NOMO-1 (cell line): ENCODE data around the gene IARS1.

Source experiments
- DNase-seq, 2 experiments: peaks; one replicate each; lab custom pipeline; 2025; ENCODE audit not compliant: unreplicated experiment in 2 of 2; lab: John Stamatoyannopoulos, UW

The IARS1 gene

GRCh38 chr9:92293452-92294296 lies at the start of gene IARS1:
TSS of gene IARS1 (minus strand) at chr9:92293697. CDS start at chr9:92289419, 4,278 bp downstream.
- DNase-seq, result peak; percentile 95 to 96

- no peak for DNase-seq
Observed at GRCh38 chr9:92342825-92343488, 49.5 kb upstream of the IARS1 start.

GRCh38 chr9:92341578-92341977 lies 48.1 kb upstream of the IARS1 start:
- DNase-seq, result no peak

GRCh38 chr9:92333282-92333634 lies 39.8 kb upstream of the IARS1 start:
- no peak for DNase-seq

- no peak for DNase-seq
Observed at GRCh38 chr9:92332577-92333281, 39.2 kb upstream of the IARS1 start.

GRCh38 chr9:92328225-92328624 lies 34.7 kb upstream of the IARS1 start:
- DNase-seq, result no peak

- no peak for DNase-seq
Observed at GRCh38 chr9:92327283-92327850, 33.9 kb upstream of the IARS1 start.

- peak in 1 of 2 experiments; percentile 40 for DNase-seq
Observed at GRCh38 chr9:92325991-92326500, 32.5 kb upstream of the IARS1 start.

- peak; percentile 87 to 88 for DNase-seq
Observed at GRCh38 chr9:92325269-92325990, 31.9 kb upstream of the IARS1 start, which contains the start of the genes CENPP and NOL8. TSS of gene CENPP (plus strand) at chr9:92325953. TSS of gene NOL8 (minus strand) at chr9:92325350. CDS start at chr9:92324161, 1,189 bp downstream.

- no peak for DNase-seq
Observed at GRCh38 chr9:92324889-92325268, 31.4 kb upstream of the IARS1 start.

- peak in 1 of 2 experiments; percentile 28 for DNase-seq
Observed at GRCh38 chr9:92324431-92324830, 30.9 kb upstream of the IARS1 start.

- DNase-seq, result no peak
Observed at GRCh38 chr9:92315456-92315855, 22.0 kb upstream of the IARS1 start.

GRCh38 chr9:92313624-92314012 lies 20.1 kb upstream of the IARS1 start:
- DNase-seq, result no peak

- DNase-seq, result no peak
Observed at GRCh38 chr9:92312887-92313623, 19.6 kb upstream of the IARS1 start.

GRCh38 chr9:92310562-92310961 lies 17.1 kb upstream of the IARS1 start:
- DNase-seq, result no peak

GRCh38 chr9:92308893-92309292 lies 15.4 kb upstream of the IARS1 start:
- DNase-seq, result no peak

- DNase-seq, result no peak
Observed at GRCh38 chr9:92300936-92301335, 7.4 kb upstream of the IARS1 start.

- DNase-seq, result no peak
Observed at GRCh38 chr9:92299116-92299515, 5.6 kb upstream of the IARS1 start.

GRCh38 chr9:92298036-92298435 lies 4.5 kb upstream of the IARS1 start:
- no peak for DNase-seq

GRCh38 chr9:92297611-92298010 lies 4.1 kb upstream of the IARS1 start:
- DNase-seq, result no peak
